NCI-H1436 treated with DMSO at 0.1 percent for 48 hours (cell line): ENCODE measurements around the gene EXOSC5.
"Not testable (repeated sequence)": the region's sequence is repeated elsewhere in the genome, so short reads cannot be mapped to it uniquely, and the experiment has no call there.

ENCODE experiments used
- DNase-seq: peaks from one replicate; lab custom pipeline; 2025; lab: John Stamatoyannopoulos, UW

EXOSC5 gene

DNA sequence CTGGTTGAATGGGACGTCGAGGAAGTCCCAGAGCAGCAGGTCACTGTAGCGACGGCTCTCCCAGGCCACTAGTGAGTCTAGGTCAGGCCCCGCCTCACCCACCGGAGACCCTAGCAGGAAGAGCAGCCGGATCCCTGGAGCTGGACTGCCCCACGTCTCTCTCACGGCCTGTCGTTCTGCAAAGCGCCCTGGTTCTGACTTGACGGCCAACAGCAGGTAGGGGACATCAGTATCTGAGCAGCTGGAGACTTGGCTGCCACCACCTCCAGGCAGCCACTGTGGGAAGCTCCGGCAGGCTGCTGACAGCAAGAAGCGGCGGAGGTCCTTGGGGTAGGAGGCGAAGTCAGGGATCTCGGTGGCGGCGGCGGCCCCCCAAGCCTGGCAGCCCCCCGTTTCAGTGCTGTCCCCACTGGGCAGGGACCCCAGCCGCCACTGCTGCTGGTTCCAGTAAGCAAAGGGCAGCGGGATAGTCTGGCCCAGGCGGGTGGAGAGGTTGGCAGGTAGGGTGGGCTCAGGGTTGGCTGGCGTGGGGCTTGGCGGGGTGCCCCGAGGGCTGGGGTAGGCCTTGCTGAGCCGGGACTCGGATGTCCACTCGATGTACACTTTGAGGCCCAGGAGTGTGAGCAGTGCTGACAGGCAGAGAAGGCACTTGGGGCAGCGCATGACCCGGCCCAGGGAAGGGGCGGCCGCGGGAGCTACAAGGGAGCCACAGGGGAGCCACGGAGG is 29.1 kb upstream of the EXOSC5 start:
- no peak for DNase-seq

DNA sequence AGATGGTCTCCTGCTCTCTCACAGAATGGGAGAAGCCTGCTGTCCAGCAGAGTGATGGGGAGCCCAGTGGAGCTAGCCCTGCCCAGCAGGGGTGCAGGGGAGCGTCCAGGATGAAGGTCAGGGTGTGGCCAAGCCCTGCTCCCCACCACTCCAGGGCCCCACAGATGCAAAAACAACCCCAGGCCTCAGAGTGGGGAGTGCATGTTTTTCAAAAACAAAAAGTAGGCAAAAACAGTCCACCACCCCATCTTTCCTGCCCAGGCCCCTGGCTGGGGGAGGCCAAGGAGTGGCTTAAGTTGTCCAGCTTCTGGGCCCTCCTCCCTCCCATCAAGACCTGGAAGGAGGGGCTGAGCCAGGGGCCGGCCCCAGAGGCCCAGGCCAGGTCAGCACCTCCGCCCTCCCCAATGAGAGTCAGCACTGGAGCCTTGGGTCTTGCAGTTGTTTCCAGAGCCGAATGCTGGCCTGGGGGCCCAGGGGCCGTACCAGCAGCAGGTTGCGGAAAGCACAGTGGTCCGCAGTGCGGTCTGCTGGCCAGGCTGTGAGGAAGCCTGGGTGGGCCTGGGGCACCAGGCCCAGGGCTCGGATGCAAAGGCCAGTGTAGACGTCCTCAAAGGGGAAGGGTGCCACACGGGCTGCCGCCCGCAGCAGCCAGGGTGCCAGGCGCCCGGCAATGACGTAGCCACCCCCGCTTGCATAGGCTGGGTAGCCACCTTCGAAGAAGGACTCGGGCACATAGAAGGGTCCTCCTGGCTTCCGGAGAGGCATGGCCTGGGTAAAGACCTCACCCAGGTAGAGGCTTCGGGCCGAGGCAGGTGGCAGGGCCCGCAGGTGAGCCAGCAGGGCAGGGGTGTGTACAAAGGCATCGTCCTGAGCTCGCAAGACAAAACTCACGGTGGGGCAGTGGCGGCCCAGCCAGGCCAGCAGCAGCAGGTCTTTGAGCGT is 28.3 kb upstream of the EXOSC5 start:
- no peak for DNase-seq

- DNase-seq: no peak
These were observed 27.4 kb upstream of the EXOSC5 start for GRCh38 chr19:41424335-41425173.

DNA sequence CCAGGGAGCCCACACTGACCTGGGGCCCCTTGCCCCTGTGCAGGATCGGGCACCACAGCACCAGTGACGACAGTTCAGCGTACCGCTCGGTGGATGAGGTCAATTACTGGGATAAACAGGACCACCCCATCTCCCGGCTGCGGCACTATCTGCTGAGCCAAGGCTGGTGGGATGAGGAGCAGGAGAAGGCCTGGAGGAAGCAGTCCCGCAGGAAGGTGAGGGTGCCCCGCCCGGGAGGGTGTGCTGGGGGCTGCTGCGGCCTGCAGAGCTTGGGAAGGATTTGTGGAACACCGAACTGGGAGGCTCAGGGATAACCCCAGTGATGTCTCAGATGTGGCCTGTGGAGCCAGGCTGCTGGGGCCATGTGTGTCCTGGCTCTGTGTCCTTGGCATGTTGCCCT is 25.8 kb upstream of the EXOSC5 start:
- DNase-seq: no peak

GRCh38 chr19:41422456-41422855 is 25.3 kb upstream of the EXOSC5 start:
- DNase-seq: no peak

DNA sequence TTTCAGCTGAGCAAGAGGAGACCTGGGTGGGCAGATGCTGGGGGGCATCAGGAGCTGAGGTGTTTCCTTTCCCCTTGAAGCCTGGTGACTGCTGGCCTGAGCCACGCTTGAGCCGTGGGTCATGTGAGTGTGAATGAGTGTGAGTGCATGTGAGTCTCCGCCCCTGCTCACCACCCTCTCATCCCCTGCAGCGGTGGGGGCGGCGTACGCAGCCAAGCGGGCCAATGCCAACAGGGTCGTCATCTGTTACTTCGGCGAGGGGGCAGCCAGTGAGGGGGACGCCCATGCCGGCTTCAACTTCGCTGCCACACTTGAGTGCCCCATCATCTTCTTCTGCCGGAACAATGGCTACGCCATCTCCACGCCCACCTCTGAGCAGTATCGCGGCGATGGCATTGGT is 24.8 kb upstream of the EXOSC5 start:
- no peak for DNase-seq

- DNase-seq: no peak
These were observed 24.2 kb upstream of the EXOSC5 start for GRCh38 chr19:41421314-41421713.

- no peak for DNase-seq
These were observed 23.1 kb upstream of the EXOSC5 start for GRCh38 chr19:41420101-41420880.

GRCh38 chr19:41416194-41416674 is 19.1 kb upstream of the EXOSC5 start:
- DNase-seq: no peak

DNA sequence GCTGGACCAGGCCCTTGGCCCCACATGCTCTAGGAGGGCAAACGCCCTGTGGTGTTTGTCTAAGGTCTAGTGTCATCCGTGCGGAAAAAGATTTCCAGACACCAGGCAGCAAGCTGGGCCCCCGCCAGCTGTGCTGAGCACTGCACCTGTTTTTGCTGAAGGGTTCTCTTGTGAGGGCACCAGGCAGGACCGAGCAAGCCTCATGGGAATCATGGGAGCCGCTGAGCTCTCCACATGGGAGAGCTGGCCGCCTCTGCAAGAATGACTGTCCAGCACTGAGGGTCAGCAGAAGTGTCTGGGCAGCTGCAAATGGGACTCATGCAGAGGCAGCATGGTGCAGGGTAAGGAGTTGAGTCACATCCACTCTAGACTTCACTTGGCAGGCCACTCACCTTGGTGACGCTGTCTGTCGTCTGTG is 18.0 kb upstream of the EXOSC5 start:
- no peak for DNase-seq

DNA sequence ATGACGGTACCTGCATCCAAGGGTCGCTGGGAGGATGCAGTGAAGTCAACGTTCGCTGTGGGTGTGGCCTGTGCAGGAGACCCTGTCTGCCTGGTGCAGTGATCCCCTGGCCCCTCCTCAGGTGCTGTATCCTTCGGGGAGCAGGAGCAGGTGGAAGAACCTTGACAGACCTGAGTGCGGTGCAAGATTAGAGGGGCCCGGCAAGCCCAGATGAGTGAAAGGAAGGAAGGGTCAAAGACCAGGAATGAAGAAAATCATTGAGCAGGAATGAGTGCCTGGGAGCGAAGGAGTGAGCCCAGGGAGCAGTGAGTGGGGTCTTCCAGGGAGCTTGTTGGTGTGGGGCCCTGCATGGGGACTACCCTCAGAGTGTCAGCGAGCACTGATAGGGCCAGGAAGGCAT is 17.3 kb upstream of the EXOSC5 start:
- DNase-seq: no peak

DNA sequence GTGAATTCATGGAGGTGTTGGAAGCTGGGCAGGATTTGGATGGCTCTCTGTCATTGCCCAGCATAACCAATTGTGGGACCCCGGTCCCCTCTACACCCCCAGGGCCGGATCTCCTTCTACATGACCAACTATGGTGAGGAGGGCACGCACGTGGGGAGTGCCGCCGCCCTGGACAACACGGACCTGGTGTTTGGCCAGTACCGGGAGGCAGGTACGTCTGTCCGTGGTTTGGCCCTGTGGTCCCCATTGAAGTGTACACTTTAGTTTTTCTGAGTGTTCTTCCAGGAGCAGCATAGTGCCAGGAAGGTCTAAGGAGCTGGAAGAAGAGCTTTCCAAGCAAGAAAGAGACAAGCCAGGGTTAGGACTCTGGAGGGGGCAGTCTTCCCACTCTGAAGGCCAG is 16.8 kb upstream of the EXOSC5 start:
- DNase-seq: no peak

- DNase-seq: no peak
These were observed 15.8 kb upstream of the EXOSC5 start for GRCh38 chr19:41412953-41413352.

- no peak for DNase-seq
These were observed 14.8 kb upstream of the EXOSC5 start for GRCh38 chr19:41411968-41412265.

DNA sequence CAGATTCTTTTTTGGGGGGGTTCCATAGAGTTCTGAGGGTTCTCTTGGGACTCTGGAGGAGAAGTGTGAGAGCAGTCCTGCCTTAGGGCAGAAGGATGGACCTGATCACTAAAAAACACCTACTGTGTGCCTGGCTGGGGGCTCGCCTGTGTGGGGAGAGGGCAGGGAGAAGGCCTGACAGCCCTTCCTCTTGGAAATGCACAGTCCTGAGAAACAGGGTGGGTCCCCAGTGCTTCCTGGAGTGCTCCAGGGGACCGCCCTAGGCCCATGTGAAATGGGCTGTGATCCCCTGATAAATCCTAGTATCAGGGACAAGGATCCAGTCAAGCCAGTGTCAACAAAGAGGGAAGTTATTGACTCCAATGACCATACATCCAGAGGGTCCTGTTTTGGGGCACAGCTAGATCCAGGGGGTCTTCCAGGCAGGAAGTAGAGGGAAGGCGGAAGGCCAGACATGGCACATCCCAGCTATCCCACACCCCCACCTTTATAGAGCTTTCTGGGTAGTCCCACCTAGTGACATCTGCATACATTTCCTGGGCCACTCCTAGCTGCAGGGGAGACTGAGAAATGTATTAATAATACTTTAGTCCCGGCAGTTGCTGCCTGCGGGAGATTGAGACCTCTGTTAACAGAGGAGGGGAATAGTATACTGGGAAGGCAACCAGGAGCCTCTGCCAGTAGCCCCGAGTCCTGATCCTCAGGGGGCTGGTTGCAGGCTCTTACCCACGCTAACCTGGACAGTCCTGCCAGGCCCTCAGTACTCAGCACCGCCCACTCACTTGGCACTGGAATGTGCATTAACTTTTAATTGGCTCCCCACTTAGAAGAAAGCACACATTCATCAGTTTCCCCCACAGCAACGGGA is 14.2 kb upstream of the EXOSC5 start:
- no peak for DNase-seq

- no peak for DNase-seq
These were observed 13.3 kb upstream of the EXOSC5 start for GRCh38 chr19:41410336-41411054.

GRCh38 chr19:41409288-41409687 is 12.1 kb upstream of the EXOSC5 start:
- no peak for DNase-seq

GRCh38 chr19:41408846-41409245 is 11.7 kb upstream of the EXOSC5 start:
- not testable (repeated sequence) for DNase-seq

DNA sequence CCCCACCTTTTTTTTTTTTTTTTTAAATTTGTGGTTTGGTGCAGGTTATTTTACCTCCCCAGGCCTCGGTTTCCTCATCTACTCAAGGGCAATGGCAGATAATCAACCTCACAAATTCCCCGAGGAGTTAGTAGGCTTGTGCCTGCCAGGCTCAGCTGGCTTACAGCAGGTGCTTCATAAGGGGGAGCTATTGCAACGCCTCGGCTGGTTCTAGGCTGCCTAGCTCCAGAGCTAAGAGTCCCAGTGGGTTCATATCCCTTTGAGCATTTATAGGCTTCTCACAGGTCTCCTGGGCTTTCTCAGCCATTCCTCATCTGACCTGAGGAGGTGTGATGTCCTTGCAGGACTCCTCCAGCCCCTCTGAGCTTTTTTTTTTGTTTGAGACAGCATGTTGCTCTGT is 11.1 kb upstream of the EXOSC5 start:
- DNase-seq: no peak

DNA sequence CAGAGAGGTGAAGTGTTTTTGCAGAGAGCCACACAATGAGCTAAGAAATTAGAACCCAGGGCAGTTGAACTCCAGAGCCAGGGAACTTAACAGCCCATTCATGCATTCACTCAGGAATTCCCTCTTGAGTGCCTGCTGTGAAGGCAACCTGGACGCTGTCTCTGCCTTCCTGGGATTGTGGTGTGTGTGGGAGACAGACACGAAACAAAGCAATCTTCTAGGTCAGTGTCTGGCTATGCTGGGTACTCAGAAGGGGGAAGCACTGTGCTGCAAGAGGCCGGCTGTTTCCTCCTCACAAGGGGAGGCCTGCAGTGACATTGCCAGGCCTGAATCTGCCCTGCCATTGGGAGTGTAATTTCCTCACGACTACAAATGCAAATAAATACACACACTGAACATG is 10.1 kb upstream of the EXOSC5 start:
- DNase-seq: no peak
